ENCODE results near the gene CDKN1A. TPM values are rescaled to one million over a fixed set of nuclear protein-coding genes. Genes with fewer than 3 reads are reported as not detected.

CDKN1A gene
- total RNA-seq, 4 donors from 2014 or later, result 110 to 346 (median 260) TPM

- Histone ChIP-seq H3K27me3 (no peaks in the 10 kb centered on the region), H3K36me3 (no peaks in the 10 kb centered on the region), H3K9me3 (no peaks in the 10 kb centered on the region), H3K4me1 (peaks cover 6 to 10% of the 10 kb centered on the region in 2 donors), H3K4me3 (no peak overlapping the region), H3K27ac (no peak overlapping the region)
- intact Hi-C loops (cut with DNase I; ENCODE audit: low total_unique reads), result no loop called here
- ATAC-seq (no peak), DNase-seq (no peak)
- no peak for TF ChIP-seq POLR2A (IDR thresholded peaks at IDR 0.05)
- TF ChIP-seq CTCF (IDR thresholded peaks at IDR 0.05 in 4 of 5, conservative IDR thresholded peaks at IDR 0.05 in 1 of 5), result no peak
- in situ Hi-C loops (cut with MboI; ENCODE audit: low sequenced_read_pairs in 4 of 4), result no loop called here
Measured at GRCh38 chr6:36671687-36672375, 6.7 kb upstream of the CDKN1A start.

- Histone ChIP-seq H3K27me3 (no peaks in the 10 kb centered on the region), H3K27ac (no peak overlapping the region), H3K4me1 (peaks cover 7 to 10% of the 10 kb centered on the region in 2 donors), H3K36me3 (no peaks in the 10 kb centered on the region), H3K9me3 (no peaks in the 10 kb centered on the region), H3K4me3 (no peak overlapping the region)
- ATAC-seq (no peak), DNase-seq (no peak)
- intact Hi-C loops (cut with DNase I; ENCODE audit: low total_unique reads) (no loop called here), in situ Hi-C loops (cut with MboI; ENCODE audit: low sequenced_read_pairs in 4 of 4) (no loop called here)
- TF ChIP-seq CTCF (IDR thresholded peaks at IDR 0.05 in 4 of 5, conservative IDR thresholded peaks at IDR 0.05 in 1 of 5) (no peak), POLR2A (IDR thresholded peaks at IDR 0.05) (no peak)
Measured at GRCh38 chr6:36673882-36674281, 4.6 kb upstream of the CDKN1A start.

GRCh38 chr6:36674942-36675341 is 3.6 kb upstream of the CDKN1A start:
- H3K9me3 ChIP-seq, result no peaks in the 10 kb centered on the region
- H3K27me3 ChIP-seq, result no peaks in the 10 kb centered on the region
- ATAC-seq (no peak), DNase-seq (no peak)
- H3K27ac ChIP-seq, result no peak overlapping the region
- H3K36me3 ChIP-seq, result no peaks in the 10 kb centered on the region
- H3K4me3 ChIP-seq, result no peak overlapping the region
- in situ Hi-C loops (cut with MboI; ENCODE audit: low sequenced_read_pairs in 4 of 4), result loop anchor here in 1 of 4 donors (25.0 kb wide), 1 partner anchor 238 kb away; the partner anchor contains the start of genes KCTD20 and PXT1
- H3K4me1 ChIP-seq, result peaks cover 7 to 10% of the 10 kb centered on the region in 2 donors
- intact Hi-C loops (cut with DNase I; ENCODE audit: low total_unique reads), result loop anchor here (5.0 kb wide), 1 partner anchor 322 kb away; no protein-coding TSS in a partner anchor
- TF ChIP-seq CTCF (IDR thresholded peaks at IDR 0.05 in 4 of 5, conservative IDR thresholded peaks at IDR 0.05 in 1 of 5) (no peak), POLR2A (IDR thresholded peaks at IDR 0.05) (no peak)

GRCh38 chr6:36676141-36677058 is 2.1 kb upstream of the CDKN1A start:
- TF ChIP-seq CTCF (IDR thresholded peaks at IDR 0.05 in 4 of 5, conservative IDR thresholded peaks at IDR 0.05 in 1 of 5) (no peak), POLR2A (IDR thresholded peaks at IDR 0.05) (no peak)
- Histone ChIP-seq H3K27ac (peak overlapping the region; percentile 99 to 100 (median 100)), H3K9me3 (no peaks in the 10 kb centered on the region), H3K4me1 (peaks cover 13 to 17% of the 10 kb centered on the region in 2 donors), H3K4me3 (no peak overlapping the region), H3K27me3 (no peaks in the 10 kb centered on the region), H3K36me3 (no peaks in the 10 kb centered on the region)
- ATAC-seq (no peak), DNase-seq (no peak)
- intact Hi-C loops (cut with DNase I; ENCODE audit: low total_unique reads), result loop anchor here (5.0 kb wide), 1 partner anchor 321 kb away; no protein-coding TSS in a partner anchor
- in situ Hi-C loops (cut with MboI; ENCODE audit: low sequenced_read_pairs in 4 of 4), result loop anchor here in 1 of 4 donors (25.0 kb wide), 1 partner anchor 239 kb away; the partner anchor contains the start of genes KCTD20 and PXT1
